Peyer's patch (tissue), 4 donors: ENCODE data around the gene ARID1B. TPM values are rescaled to one million over a fixed set of nuclear protein-coding genes. Genes with fewer than 3 reads are reported as not detected.
A peak's percentile ranks its signal among the peaks of the same experiment; 100 is the strongest.

Source experiments
- DNase-seq, 3 donors: peaks; one replicate each; pipeline ENCODE4 v3.0.0-alpha.2; 2017 to 2019
- H3K27ac ChIP-seq, 4 donors: fragments of 200-600 bp; sonication (generic); one replicate each; pipeline ENCODE4 v1.5.1; 2016 to 2019
- H3K27me3 ChIP-seq, 2 donors: fragments of 200-600 bp; sonication (generic); one replicate each; pipeline ENCODE4 v1.5.1; 2019
- H3K36me3 ChIP-seq, 3 donors: fragments of 200-600 bp; sonication (generic); one replicate each; pipeline ENCODE4 v1.5.1; 2016 to 2019
- H3K4me1 ChIP-seq, 4 donors: fragments of 200-600 bp; sonication (generic); one replicate each; pipeline ENCODE4 v1.5.1; 2016 to 2019
- H3K4me3 ChIP-seq, 4 donors: fragments of 200-600 bp; sonication (generic); 1 replicate in 3 of 4; 2 replicates in 1 of 4; pipeline ENCODE4 v1.5.1; 2016 to 2019; ENCODE audit warnings: mild to moderate bottlenecking in 1 of 4
- H3K9me3 ChIP-seq, 4 donors: fragments of 200-600 bp; sonication (generic); one replicate each; pipeline ENCODE4 v1.5.1; 2016 to 2019; ENCODE audit warnings: mild to moderate bottlenecking in 1 of 4
- CTCF ChIP-seq, 6 experiments: fragments of 450-650 bp in 4 of 6; fragments of 200-600 bp in 2 of 6; sonication (generic) in 1 of 6; IDR thresholded peaks; one replicate each; pipeline ENCODE4 v1.5.1; 2017 to 2019; ENCODE audit warnings: antibody characterized with exemption in 6 of 6, mild to moderate bottlenecking in 3 of 6, moderate library complexity in 1 of 6
- POLR2A ChIP-seq, 2 donors: fragments of 450-650 bp; IDR thresholded peaks; one replicate each; pipeline ENCODE4 v1.5.1; 2017; ENCODE audit warnings: antibody characterized with exemption in 2 of 2, mild to moderate bottlenecking in 2 of 2, moderate library complexity in 2 of 2
- total RNA-seq, 4 donors: library from RNA; depleted of rRNA; stranded (reverse); fragments of >200 nt; gene quantifications; one replicate each; pipeline ENCODE4 v1.1.0, GENCODE V29; 2016

The ARID1B gene
- total RNA-seq, 4 donors from 2014 or later = 117 to 174 (median 149) TPM

DNA sequence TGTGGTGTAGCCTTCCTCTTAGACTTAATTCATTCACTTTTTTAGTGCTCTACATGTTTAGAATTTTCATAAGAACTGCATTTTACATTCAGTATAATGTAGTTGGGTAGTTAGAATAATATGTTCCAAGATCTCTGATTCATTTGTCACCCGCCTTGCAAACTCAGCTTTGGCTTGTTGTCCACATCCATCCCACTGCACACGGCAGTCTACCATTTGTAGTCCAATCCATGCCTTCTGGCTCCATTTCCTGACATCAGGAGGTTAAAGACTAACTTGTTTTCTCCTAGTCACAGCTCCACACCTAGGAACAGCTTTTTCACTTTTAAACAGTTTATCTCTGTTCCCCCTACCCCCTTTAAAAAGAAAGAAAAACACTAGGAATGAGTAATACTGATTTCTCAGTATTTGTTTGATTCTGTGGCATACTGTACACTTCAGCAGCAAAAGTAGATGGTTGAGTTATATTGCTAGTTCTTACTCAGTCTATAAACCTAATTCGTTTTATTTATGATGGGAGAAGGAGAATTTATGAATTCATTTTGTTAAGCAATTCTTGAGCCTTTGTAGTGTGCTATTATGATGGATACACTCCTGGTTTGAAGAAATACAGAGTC lies 180.9 kb downstream of the ARID1B start:
- no peaks in the 10 kb centered on the region for H3K27me3 ChIP-seq
- no peak for TF ChIP-seq POLR2A (IDR thresholded peaks at IDR 0.05)
- TF ChIP-seq CTCF (IDR thresholded peaks at IDR 0.05) = no peak
- peaks cover 0 to 5% (median 1%) of the 10 kb centered on the region in 4 donors for H3K4me1 ChIP-seq
- no peaks in the 10 kb centered on the region for H3K9me3 ChIP-seq
- no peak overlapping the region for H3K27ac ChIP-seq
- H3K36me3 ChIP-seq = no peaks in the 10 kb centered on the region
- no peak for DNase-seq
- H3K4me3 ChIP-seq = no peak overlapping the region

DNA sequence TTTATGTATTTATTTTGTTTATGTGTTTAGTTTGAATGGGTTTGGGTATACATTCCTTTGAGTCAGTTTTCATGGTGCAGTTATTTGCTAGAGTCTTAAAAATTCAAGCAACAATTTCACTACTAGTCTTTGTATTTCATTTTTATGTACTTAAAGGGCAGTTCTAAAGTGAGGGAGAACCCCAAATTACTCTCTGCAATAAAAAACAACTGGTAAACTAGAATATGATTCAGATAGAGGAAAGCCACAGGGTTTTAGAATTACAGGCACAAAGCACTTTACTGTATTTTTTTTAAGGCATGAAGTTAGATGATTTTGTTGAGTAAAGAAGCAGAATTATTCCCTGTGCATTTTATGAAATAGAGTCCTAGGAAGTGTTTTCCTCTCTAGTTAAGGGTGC lies 183.3 kb downstream of the ARID1B start:
- H3K4me3 ChIP-seq = no peak overlapping the region

DNA sequence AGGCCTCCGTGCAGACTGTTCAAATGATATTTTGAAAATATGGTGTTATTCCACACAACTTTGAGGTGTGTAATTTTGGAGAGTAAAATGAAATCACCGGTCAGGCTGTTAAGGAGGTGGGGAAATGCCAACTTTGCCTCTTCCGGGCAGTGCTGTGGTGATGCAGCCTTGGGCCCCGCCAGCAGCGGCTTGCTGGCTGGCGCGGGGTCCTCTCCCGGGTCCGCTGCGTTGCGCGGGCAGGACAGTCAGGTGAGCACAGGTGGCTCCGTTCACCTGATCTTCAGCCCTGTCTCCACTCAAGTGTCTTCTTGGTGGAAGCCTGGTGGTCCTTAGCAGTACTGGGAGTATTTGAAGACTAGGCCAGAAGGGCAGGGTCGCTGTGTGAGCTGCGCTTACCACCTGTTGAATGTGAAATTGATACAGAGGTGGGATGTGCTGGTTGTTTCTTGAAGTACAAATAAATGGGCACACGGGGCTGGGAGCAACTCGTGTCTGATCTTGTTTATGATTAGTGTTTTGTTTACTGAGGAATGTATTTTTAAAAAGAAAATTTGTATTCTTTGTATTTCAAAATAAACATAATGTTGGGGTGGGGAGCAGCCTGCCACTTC lies 184.2 kb downstream of the ARID1B start:
- H3K4me1 ChIP-seq = peaks cover 0 to 6% (median 0%) of the 10 kb centered on the region in 4 donors
- H3K9me3 ChIP-seq = no peaks in the 10 kb centered on the region
- TF ChIP-seq CTCF (IDR thresholded peaks at IDR 0.05) = no peak
- TF ChIP-seq POLR2A (IDR thresholded peaks at IDR 0.05) = no peak

More for the DNA sequence above, 183.3 kb downstream of the ARID1B start:
- H3K36me3 ChIP-seq = no peaks in the 10 kb centered on the region
- no peak overlapping the region for H3K27ac ChIP-seq
- no peak for DNase-seq
- no peaks in the 10 kb centered on the region for H3K9me3 ChIP-seq
- TF ChIP-seq CTCF (IDR thresholded peaks at IDR 0.05) (no peak), POLR2A (IDR thresholded peaks at IDR 0.05) (no peak)
- H3K4me1 ChIP-seq = peaks cover 0 to 6% (median 1%) of the 10 kb centered on the region in 4 donors
- H3K27me3 ChIP-seq = no peaks in the 10 kb centered on the region

DNA sequence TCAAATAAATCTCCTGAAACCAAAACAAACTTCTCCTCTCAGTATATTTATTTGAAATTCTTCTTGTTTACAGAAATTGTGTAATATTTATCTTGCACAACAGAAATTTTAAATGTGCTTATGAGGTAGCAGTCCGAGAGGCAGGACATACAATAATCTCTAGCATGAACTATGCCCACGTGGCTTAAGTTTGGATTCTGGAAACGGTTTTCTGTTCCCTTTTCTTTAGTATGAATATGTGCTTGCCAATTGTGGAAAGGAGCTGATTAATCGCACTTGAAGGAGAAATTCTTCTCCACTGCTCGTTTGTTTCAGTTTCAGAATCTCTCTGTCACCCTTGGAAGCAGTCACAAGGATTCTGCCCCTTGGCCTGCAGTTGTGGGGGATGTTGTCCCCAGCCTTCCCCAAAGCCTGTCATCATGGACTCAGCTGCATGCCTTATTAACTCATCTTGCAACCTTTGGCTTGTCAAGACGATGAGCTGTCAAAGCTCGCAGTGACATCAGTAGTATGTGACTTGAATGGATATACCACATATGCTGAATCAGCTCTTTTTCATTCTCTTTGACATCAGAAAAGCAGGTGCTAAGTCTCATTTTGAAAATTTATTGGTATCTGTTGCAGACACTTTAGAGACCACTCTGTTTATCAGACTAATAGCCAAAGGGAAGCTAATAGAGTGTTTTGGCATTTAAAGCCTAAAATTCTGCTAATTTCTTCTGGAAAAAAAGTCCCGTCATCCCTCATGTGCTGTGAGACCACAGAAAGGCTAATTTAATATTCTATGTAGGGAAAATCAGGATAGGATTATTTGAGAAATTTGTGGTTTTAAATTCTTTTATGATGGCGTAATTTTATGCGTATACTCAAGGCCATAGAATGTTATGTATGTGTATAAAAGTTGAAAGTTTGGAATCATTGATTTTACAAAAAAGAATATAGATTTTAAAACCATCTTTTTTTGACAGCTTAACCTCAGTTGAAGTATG lies 186.8 kb downstream of the ARID1B start:
- peaks cover 0 to 6% (median 0%) of the 10 kb centered on the region in 4 donors for H3K4me1 ChIP-seq
- H3K9me3 ChIP-seq = no peaks in the 10 kb centered on the region
- peak overlapping the region in 2 of 4 donors; percentile 1 to 6 for H3K4me3 ChIP-seq
- H3K27ac ChIP-seq = peak overlapping the region; percentile 15 to 46 (median 19)
- no peaks in the 10 kb centered on the region for H3K27me3 ChIP-seq
- DNase-seq = peak in 1 of 3 donors; percentile 76
- H3K36me3 ChIP-seq = no peaks in the 10 kb centered on the region
- TF ChIP-seq POLR2A (IDR thresholded peaks at IDR 0.05) (no peak), CTCF (IDR thresholded peaks at IDR 0.05) (no peak)

More for the DNA sequence above, 184.2 kb downstream of the ARID1B start:
- Histone ChIP-seq H3K27me3 (no peaks in the 10 kb centered on the region), H3K27ac (no peak overlapping the region), H3K36me3 (no peaks in the 10 kb centered on the region), H3K4me3 (no peak overlapping the region)
- DNase-seq = no peak

DNA sequence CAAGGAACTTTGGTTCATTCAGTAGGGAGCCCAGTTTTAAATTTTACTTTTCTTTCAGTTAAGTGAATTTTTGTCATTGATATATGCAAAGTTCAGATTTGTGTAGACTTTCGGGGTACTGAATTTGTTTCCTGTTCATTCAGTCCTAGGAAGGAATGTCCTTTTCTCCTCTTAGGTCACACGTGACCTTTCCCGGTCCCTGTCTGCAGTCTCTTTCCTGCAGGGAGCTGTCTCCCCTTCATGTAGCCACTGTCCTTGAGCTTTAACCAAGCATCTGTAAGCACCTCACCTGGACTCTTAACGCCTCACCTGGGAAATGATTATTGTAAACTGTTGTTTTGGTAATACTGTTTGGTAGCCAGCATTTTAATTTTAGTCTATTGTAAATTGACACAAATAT lies 190.7 kb downstream of the ARID1B start:
- Histone ChIP-seq H3K36me3 (no peaks in the 10 kb centered on the region), H3K4me1 (peaks cover 0 to 6% (median 0%) of the 10 kb centered on the region in 4 donors), H3K4me3 (no peak overlapping the region), H3K9me3 (no peaks in the 10 kb centered on the region), H3K27ac (no peak overlapping the region), H3K27me3 (no peaks in the 10 kb centered on the region)
- TF ChIP-seq POLR2A (IDR thresholded peaks at IDR 0.05) (no peak), CTCF (IDR thresholded peaks at IDR 0.05) (no peak)
- no peak for DNase-seq
